ENCODE results near the gene XRCC3.

DNA sequence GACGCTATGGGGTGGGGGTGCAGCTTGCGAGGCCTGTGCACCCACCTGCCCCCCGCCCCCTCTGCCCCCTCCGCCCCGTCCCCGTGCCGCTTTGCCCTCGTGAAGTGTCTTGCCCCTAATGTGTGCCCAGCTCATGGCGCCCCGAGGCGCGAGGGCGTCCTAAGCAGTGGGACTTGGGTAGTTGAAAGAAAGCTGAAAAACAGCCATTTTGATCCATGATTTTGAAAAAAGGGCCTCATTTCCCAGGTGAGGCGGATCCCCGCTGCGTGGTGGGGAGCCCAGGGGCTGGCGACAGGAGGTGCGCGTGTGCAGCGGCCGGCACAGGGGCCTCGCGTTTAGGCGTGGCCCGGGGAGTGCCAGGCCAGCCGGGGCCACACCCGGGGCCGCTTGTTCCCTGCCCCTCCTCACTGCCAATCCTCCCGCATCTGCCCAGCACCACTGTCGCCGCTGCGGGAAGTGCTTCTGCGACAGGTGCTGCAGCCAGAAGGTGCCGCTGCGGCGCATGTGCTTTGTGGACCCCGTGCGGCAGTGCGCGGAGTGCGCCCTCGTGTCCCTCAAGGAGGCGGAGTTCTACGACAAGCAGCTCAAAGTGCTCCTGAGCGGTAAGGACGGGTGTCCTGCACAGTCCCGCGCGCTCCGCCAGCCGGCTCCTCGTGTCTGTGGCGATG lies 12.2 kb upstream of the XRCC3 start:
- TF ChIP-seq, protein P1, sequence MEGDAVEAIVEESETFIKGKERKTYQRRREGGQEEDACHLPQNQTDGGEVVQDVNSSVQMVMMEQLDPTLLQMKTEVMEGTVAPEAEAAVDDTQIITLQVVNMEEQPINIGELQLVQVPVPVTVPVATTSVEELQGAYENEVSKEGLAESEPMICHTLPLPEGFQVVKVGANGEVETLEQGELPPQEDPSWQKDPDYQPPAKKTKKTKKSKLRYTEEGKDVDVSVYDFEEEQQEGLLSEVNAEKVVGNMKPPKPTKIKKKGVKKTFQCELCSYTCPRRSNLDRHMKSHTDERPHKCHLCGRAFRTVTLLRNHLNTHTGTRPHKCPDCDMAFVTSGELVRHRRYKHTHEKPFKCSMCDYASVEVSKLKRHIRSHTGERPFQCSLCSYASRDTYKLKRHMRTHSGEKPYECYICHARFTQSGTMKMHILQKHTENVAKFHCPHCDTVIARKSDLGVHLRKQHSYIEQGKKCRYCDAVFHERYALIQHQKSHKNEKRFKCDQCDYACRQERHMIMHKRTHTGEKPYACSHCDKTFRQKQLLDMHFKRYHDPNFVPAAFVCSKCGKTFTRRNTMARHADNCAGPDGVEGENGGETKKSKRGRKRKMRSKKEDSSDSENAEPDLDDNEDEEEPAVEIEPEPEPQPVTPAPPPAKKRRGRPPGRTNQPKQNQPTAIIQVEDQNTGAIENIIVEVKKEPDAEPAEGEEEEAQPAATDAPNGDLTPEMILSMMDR (IDR thresholded peaks at IDR 0.05; ENCODE audit: insufficient read depth, low read depth, low read length): no peak
- TF ChIP-seq EZH2 (IDR thresholded peaks at IDR 0.05; ENCODE audit: insufficient read depth, low read length): no peak
